Caco-2 (cell line): ENCODE results near the gene GOLT1A. TPM values are rescaled to one million over a fixed set of nuclear protein-coding genes. Genes with fewer than 3 reads are reported as not detected.

ENCODE experiments used
- BruUV-seq: library from RNA; stranded (reverse); fragments of 400-500 nt; replicated peaks from 2 replicates; lab custom pipeline; 2021; lab: Mats Ljungman, UMichigan
- CTCF ChIA-PET: fragments of 300-600 bp; sonication (Branson Sonifier 250); formaldehyde crosslinking; loops from one replicate; lab custom pipeline; 2022; ENCODE audit warnings: antibody characterized with exemption; lab: Charles Lee
- POLR2A ChIA-PET: fragments of 300-600 bp; sonication (Branson Sonifier 250); formaldehyde crosslinking; loops from one replicate; lab custom pipeline; 2022; ENCODE audit warnings: antibody characterized with exemption; lab: Charles Lee
- DNase-seq, 2 experiments: peaks; one replicate each; pipeline versions ENCODE4 v3.0.0 to v3.0.0-alpha.2; 2020 to 2022
- H3K27me3 ChIP-seq: replicated peaks from 2 replicates; pipeline ENCODE4 v1.6.0; 2011; ENCODE audit warnings: low read length; ENCODE audit not compliant: control insufficient read depth, insufficient read depth
- H3K36me3 ChIP-seq: 2 replicates; pipeline ENCODE4 v1.5.1; 2011; ENCODE audit warnings: low read length; ENCODE audit not compliant: control insufficient read depth, insufficient read depth
- H3K4me1 ChIP-seq: fragments of 250-450 bp; sonication (Bioruptor Pico); 2 replicates; pipeline ENCODE4 v1.5.1; 2020; ENCODE audit warnings: mild to moderate bottlenecking
- H3K4me3 ChIP-seq: 2 replicates; pipeline ENCODE4 v1.5.1; 2011; ENCODE audit warnings: low read depth, mild to moderate bottlenecking, control low read depth, low read length
- H3K9me3 ChIP-seq: fragments of 250-450 bp; sonication (Bioruptor Pico); 2 replicates; pipeline ENCODE4 v1.5.1; 2020; ENCODE audit warnings: mild to moderate bottlenecking, moderate library complexity
- H3K27ac Mint-ChIP-seq: one replicate; pipeline ENCODE4 v1.8.0; 2022; ENCODE audit warnings: mixed read lengths; ENCODE audit not compliant: unreplicated experiment
- H3K27me3 Mint-ChIP-seq: one replicate; pipeline ENCODE4 v1.8.0; 2022; ENCODE audit warnings: mixed read lengths; ENCODE audit not compliant: insufficient read depth, unreplicated experiment
- H3K36me3 Mint-ChIP-seq: one replicate; pipeline ENCODE4 v1.8.0; 2022; ENCODE audit warnings: mild to moderate bottlenecking, mixed read lengths; ENCODE audit not compliant: insufficient read depth, unreplicated experiment
- H3K4me1 Mint-ChIP-seq: one replicate; pipeline ENCODE4 v1.8.0; 2022; ENCODE audit warnings: low read depth, mixed read lengths; ENCODE audit not compliant: unreplicated experiment
- H3K4me3 Mint-ChIP-seq: one replicate; pipeline ENCODE4 v1.8.0; 2022; ENCODE audit warnings: mild to moderate bottlenecking, moderate library complexity, mixed read lengths; ENCODE audit not compliant: unreplicated experiment
- H3K9me3 Mint-ChIP-seq: one replicate; pipeline ENCODE4 v1.8.0; 2022; ENCODE audit warnings: mixed read lengths; ENCODE audit not compliant: unreplicated experiment
- CTCF ChIP-seq, 2 experiments: fragments of 200-600 bp in 1 of 2; IDR thresholded peaks; 1 replicate in 1 of 2; 2 replicates in 1 of 2; pipeline versions ENCODE4 v1.5.1 to v1.8.0; 2011 to 2022; ENCODE audit warnings: antibody characterized with exemption in 1 of 2, control low read depth in 1 of 2, inconsistent platforms in 1 of 2, low read depth in 1 of 2, low read length in 1 of 2, mild to moderate bottlenecking in 1 of 2, moderate library complexity in 1 of 2; ENCODE audit not compliant: insufficient read depth in 1 of 2, severe bottlenecking in 1 of 2, unreplicated experiment in 1 of 2
- intact Hi-C: fragments of 100-400 bp; cut with micrococcal nuclease; formaldehyde crosslinking; loops from one replicate; pipeline ENCODE4 v1.10.0; 2022; ENCODE audit not compliant: unreplicated experiment
- total RNA-seq: library from RNA; stranded (reverse); gene quantifications from 2 replicates; pipeline ENCODE4 v1.2.3, GENCODE V29; 2022

Gene GOLT1A
- total RNA-seq, 1 experiment from 2014 or later, result 25.9 TPM

GRCh38 chr1:204166219-204166618 lies 47.6 kb downstream of the GOLT1A start, which contains the start of gene REN:
REN (minus strand) TSS chr1:204166337; CDS start chr1:204166293, 44 bp downstream.
- Mint-ChIP-seq H3K4me1 (no peaks in the 10 kb centered on the region), H3K4me3 (no peak within 1 kb of the TSS), H3K9me3 (no peaks in the 10 kb centered on the region), H3K27ac (no peak within 1 kb of the TSS), H3K27me3 (no peaks in the 10 kb centered on the region), H3K36me3 (no peaks in the 10 kb centered on the region)
- H3K36me3 ChIP-seq, result no peaks in the 10 kb centered on the region
- BruUV-seq, result no TSS peak
- intact Hi-C loops, result no loop called here
- no peak for TF ChIP-seq CTCF (IDR thresholded peaks at IDR 0.05; ENCODE audit: insufficient read depth in 1 of 2, low read depth in 1 of 2, low read length in 1 of 2, severe bottlenecking in 1 of 2, unreplicated experiment in 1 of 2)
- H3K4me3 ChIP-seq, result no peak within 1 kb of the TSS
- no peak for DNase-seq
- peaks cover 11% of the 10 kb centered on the region; the same call in 1 of the 2 replicates for H3K9me3 ChIP-seq
- no peaks in the 10 kb centered on the region for H3K4me1 ChIP-seq
- no peaks in the 10 kb centered on the region for H3K27me3 ChIP-seq
- CTCF ChIA-PET, result no interaction called here
- POLR2A ChIA-PET, result no interaction called here

- no peaks in the 10 kb centered on the region for H3K4me1 Mint-ChIP-seq
- Histone ChIP-seq H3K4me1 (no peaks in the 10 kb centered on the region), H3K36me3 (no peaks in the 10 kb centered on the region), H3K27me3 (no peaks in the 10 kb centered on the region), H3K9me3 (no peaks in the 10 kb centered on the region), H3K4me3 (no peak overlapping the region)
- CTCF ChIA-PET, result interaction anchor here (0.6 to 3.0 kb wide), 21 partner anchors 11 to 380 kb away, joined by 3 to 39 read pairs (median 6); partner anchors contain the start of genes ETNK2, GOLT1A, KISS1 and PLEKHA6
- POLR2A ChIA-PET, result interaction anchor here (0.6 kb wide), 1 partner anchor 317 kb away, joined by 3 read pairs; no protein-coding TSS in a partner anchor
- no TSS peak for BruUV-seq
- intact Hi-C loops, result loop anchor here (1.0 to 2.0 kb wide), 7 partner anchors 30 to 301 kb away; partner anchors contain the start of gene SNRPE
- DNase-seq, result peak; percentile 82 to 90
- H3K36me3 Mint-ChIP-seq, result no peaks in the 10 kb centered on the region
- no peaks in the 10 kb centered on the region for H3K9me3 Mint-ChIP-seq
- no peak overlapping the region for H3K27ac Mint-ChIP-seq
- H3K27me3 Mint-ChIP-seq, result no peaks in the 10 kb centered on the region
- peak; percentile 97 for TF ChIP-seq CTCF (IDR thresholded peaks at IDR 0.05; ENCODE audit: insufficient read depth in 1 of 2, low read depth in 1 of 2, low read length in 1 of 2, severe bottlenecking in 1 of 2, unreplicated experiment in 1 of 2)
- H3K4me3 Mint-ChIP-seq, result no peak overlapping the region
These were observed 51.2 kb downstream of the GOLT1A start for GRCh38 chr1:204162494-204163074.

GRCh38 chr1:204161609-204162493 lies 51.9 kb downstream of the GOLT1A start:
- H3K36me3 ChIP-seq, result no peaks in the 10 kb centered on the region
- intact Hi-C loops, result loop anchor here (1.0 to 2.0 kb wide), 7 partner anchors 30 to 301 kb away; partner anchors contain the start of gene SNRPE
- H3K27me3 Mint-ChIP-seq, result no peaks in the 10 kb centered on the region
- TF ChIP-seq CTCF (IDR thresholded peaks at IDR 0.05; ENCODE audit: insufficient read depth in 1 of 2, low read depth in 1 of 2, low read length in 1 of 2, severe bottlenecking in 1 of 2, unreplicated experiment in 1 of 2), result no peak
- POLR2A ChIA-PET, result no interaction called here
- H3K4me3 Mint-ChIP-seq, result no peak overlapping the region
- DNase-seq, result no peak
- H3K27ac Mint-ChIP-seq, result no peak overlapping the region
- no peaks in the 10 kb centered on the region for H3K9me3 Mint-ChIP-seq
- CTCF ChIA-PET, result interaction anchor here (0.8 to 3.0 kb wide), 16 partner anchors 10 to 237 kb away, joined by 3 to 39 read pairs (median 5); partner anchors contain the start of genes ETNK2, GOLT1A, KISS1 and PLEKHA6
- H3K4me1 Mint-ChIP-seq, result no peaks in the 10 kb centered on the region
- no peaks in the 10 kb centered on the region for H3K4me1 ChIP-seq
- no peaks in the 10 kb centered on the region for H3K9me3 ChIP-seq
- no peak overlapping the region for H3K4me3 ChIP-seq
- no TSS peak for BruUV-seq
- no peaks in the 10 kb centered on the region for H3K36me3 Mint-ChIP-seq
- no peaks in the 10 kb centered on the region for H3K27me3 ChIP-seq
